Measurements from ENCODE around the gene CDC73.

The CDC73 gene

GRCh38 chr1:193109619-193110018, 12.2 kb upstream of the CDC73 start:
- no peak overlapping the region for H3K4me2 ChIP-seq (ENCODE audit: low read length)
- TF ChIP-seq CTCF (IDR thresholded peaks at IDR 0.05; ENCODE audit: low read depth, low read length, poor library complexity, severe bottlenecking) (no peak), EZH2phosphoT487 (IDR thresholded peaks at IDR 0.05; ENCODE audit: borderline replicate concordance, low read length) (no peak)
- no peaks in the 10 kb centered on the region for H3K9me2 ChIP-seq (replicated peaks; ENCODE audit: control insufficient read depth, low read length)
- no peaks in the 10 kb centered on the region for H3K27me3 ChIP-seq (ENCODE audit: control insufficient read depth, low read length)
- no peak overlapping the region for H3K27ac ChIP-seq (ENCODE audit: low read depth, low read length)
- H4K20me1 ChIP-seq (ENCODE audit: control insufficient read depth, insufficient read depth, low read depth, low read length) = no peaks in the 10 kb centered on the region
- H3K4me3 ChIP-seq (ENCODE audit: low read length) = no peak overlapping the region
- peaks cover 3% of the 10 kb centered on the region; the same call in 1 of the 2 replicates for H3K36me3 ChIP-seq (ENCODE audit: control insufficient read depth, low read length)
- H3K9me3 ChIP-seq (ENCODE audit: control insufficient read depth, insufficient read depth, low read length) = no peaks in the 10 kb centered on the region
- H3K4me1 ChIP-seq (ENCODE audit: control insufficient read depth, low read length) = peaks cover 14% of the 10 kb centered on the region
- H3F3A ChIP-seq (ENCODE audit: control insufficient read depth, insufficient read depth) = peaks cover 8% of the 10 kb centered on the region; the same call in 1 of the 2 replicates
- H3K79me2 ChIP-seq (ENCODE audit: control insufficient read depth, low read length) = peaks cover 3% of the 10 kb centered on the region

GRCh38 chr1:193110246-193110645, 11.6 kb upstream of the CDC73 start:
- H3K4me2 ChIP-seq (ENCODE audit: low read length) = no peak overlapping the region
- H3K27me3 ChIP-seq (ENCODE audit: control insufficient read depth, low read length) = no peaks in the 10 kb centered on the region
- TF ChIP-seq CTCF (IDR thresholded peaks at IDR 0.05; ENCODE audit: low read depth, low read length, poor library complexity, severe bottlenecking) (no peak), EZH2phosphoT487 (IDR thresholded peaks at IDR 0.05; ENCODE audit: borderline replicate concordance, low read length) (no peak)
- peaks cover 14% of the 10 kb centered on the region for H3K4me1 ChIP-seq (ENCODE audit: control insufficient read depth, low read length)
- H3K36me3 ChIP-seq (ENCODE audit: control insufficient read depth, low read length) = no peaks in the 10 kb centered on the region
- no peak overlapping the region for H3K4me3 ChIP-seq (ENCODE audit: low read length)
- H4K20me1 ChIP-seq (ENCODE audit: control insufficient read depth, insufficient read depth, low read depth, low read length) = no peaks in the 10 kb centered on the region
- no peak overlapping the region for H3K27ac ChIP-seq (ENCODE audit: low read depth, low read length)
- H3K9me2 ChIP-seq (replicated peaks; ENCODE audit: control insufficient read depth, low read length) = no peaks in the 10 kb centered on the region
- H3K79me2 ChIP-seq (ENCODE audit: control insufficient read depth, low read length) = no peaks in the 10 kb centered on the region
- H3F3A ChIP-seq (ENCODE audit: control insufficient read depth, insufficient read depth) = peaks cover 8% of the 10 kb centered on the region; the same call in 1 of the 2 replicates
- no peaks in the 10 kb centered on the region for H3K9me3 ChIP-seq (ENCODE audit: control insufficient read depth, insufficient read depth, low read length)

GRCh38 chr1:193110864-193111263, 11.0 kb upstream of the CDC73 start:
- Histone ChIP-seq H4K20me1 (ENCODE audit: control insufficient read depth, insufficient read depth, low read depth, low read length) (no peaks in the 10 kb centered on the region), H3F3A (ENCODE audit: control insufficient read depth, insufficient read depth) (peaks cover 7% of the 10 kb centered on the region; the same call in 1 of the 2 replicates), H3K9me2 (replicated peaks; ENCODE audit: control insufficient read depth, low read length) (no peaks in the 10 kb centered on the region), H3K4me3 (ENCODE audit: low read length) (no peak overlapping the region), H3K79me2 (ENCODE audit: control insufficient read depth, low read length) (no peaks in the 10 kb centered on the region), H3K4me2 (ENCODE audit: low read length) (no peak overlapping the region), H3K9me3 (ENCODE audit: control insufficient read depth, insufficient read depth, low read length) (no peaks in the 10 kb centered on the region), H3K27ac (ENCODE audit: low read depth, low read length) (no peak overlapping the region), H3K27me3 (ENCODE audit: control insufficient read depth, low read length) (no peaks in the 10 kb centered on the region), H3K4me1 (ENCODE audit: control insufficient read depth, low read length) (peaks cover 10% of the 10 kb centered on the region), H3K36me3 (ENCODE audit: control insufficient read depth, low read length) (no peaks in the 10 kb centered on the region)
- TF ChIP-seq CTCF (IDR thresholded peaks at IDR 0.05; ENCODE audit: low read depth, low read length, poor library complexity, severe bottlenecking) (no peak), EZH2phosphoT487 (IDR thresholded peaks at IDR 0.05; ENCODE audit: borderline replicate concordance, low read length) (no peak)
